Endothelial cell of umbilical vein (primary cell): ENCODE results near the gene PLXDC2. TPM values are rescaled to one million over a fixed set of nuclear protein-coding genes. Genes with fewer than 3 reads are reported as not detected.

Experiments used
- BruUV-seq: library from RNA; stranded (reverse); fragments of 400-500 nt; replicated peaks from 2 replicates; lab custom pipeline; 2021; lab: Mats Ljungman, UMichigan
- CTCF ChIA-PET: fragments of 300-600, 350-600 bp; sonication (Branson Sonifier 250); formaldehyde crosslinking; loops from one replicate; lab custom pipeline; 2021; ENCODE audit warnings: antibody characterized with exemption, inconsistent platforms; lab: Charles Lee
- POLR2A ChIA-PET: fragments of 300-600, 350-600 bp; sonication (Branson Sonifier 250); formaldehyde crosslinking; loops from one replicate; lab custom pipeline; 2021; ENCODE audit warnings: antibody characterized with exemption, inconsistent platforms; lab: Charles Lee
- DNase-seq: peaks from one replicate; pipeline ENCODE4 v3.0.0-alpha.2; 2011; ENCODE audit warnings: low read depth, low spot score
- FAIRE-seq: peaks from 2 replicates; lab custom pipeline; 2011; peaks lifted over from hg19 to GRCh38; lab: Jason Lieb, UNC
- H2AFZ ChIP-seq: 2 replicates; pipeline ENCODE4 v1.6.0; 2012; ENCODE audit warnings: low read depth, low read length, control low read depth, inconsistent platforms
- H3K27ac ChIP-seq: 2 replicates; pipeline ENCODE4 v1.5.1; 2011; ENCODE audit warnings: low read depth, mild to moderate bottlenecking, control low read depth, low read length, moderate library complexity; ENCODE audit not compliant: insufficient read depth
- H3K27me3 ChIP-seq, 2 experiments: 2 replicates each; pipeline versions ENCODE4 v1.6.0 to v1.6.1; 2011; ENCODE audit warnings: low read length in 2 of 2, mixed read lengths in 1 of 2; ENCODE audit not compliant: control insufficient read depth in 2 of 2, insufficient read depth in 2 of 2
- H3K36me3 ChIP-seq, 2 experiments: 2 replicates in 1 of 2; 3 replicates in 1 of 2; pipeline ENCODE4 v1.5.1; 2011; ENCODE audit warnings: low read length in 2 of 2, mild to moderate bottlenecking in 1 of 2, moderate library complexity in 1 of 2; ENCODE audit not compliant: control insufficient read depth in 2 of 2, insufficient read depth in 2 of 2; ENCODE audit errors: extremely low read depth in 1 of 2
- H3K4me1 ChIP-seq: 3 replicates; pipeline ENCODE4 v1.5.1; 2011; ENCODE audit warnings: mild to moderate bottlenecking, low read length; ENCODE audit not compliant: control insufficient read depth, insufficient read depth; ENCODE audit errors: extremely low read depth
- H3K4me2 ChIP-seq: 2 replicates; pipeline ENCODE4 v1.6.1; 2011; ENCODE audit warnings: low read length, control low read depth, mixed read lengths; ENCODE audit not compliant: insufficient read depth
- H3K4me3 ChIP-seq, 3 experiments: fragments of 200-600 bp in 1 of 3; sonication (generic), shearing (Covaris generic) in 1 of 3; replicated peaks in 1 of 3; 2 replicates each; pipeline ENCODE4 v1.5.1; 2011 to 2016; ENCODE audit warnings: control low read depth in 3 of 3, low read length in 3 of 3, mild to moderate bottlenecking in 2 of 3, inconsistent platforms in 1 of 3, low read depth in 1 of 3, moderate library complexity in 1 of 3; ENCODE audit not compliant: insufficient read depth in 1 of 3
- H3K79me2 ChIP-seq: 2 replicates; pipeline ENCODE4 v1.6.0; 2012; ENCODE audit warnings: low read length, inconsistent platforms; ENCODE audit not compliant: control insufficient read depth, insufficient read depth
- H3K9ac ChIP-seq: replicated peaks from 2 replicates; pipeline ENCODE3; 2011; ENCODE audit warnings: low read length, control low read depth; ENCODE audit not compliant: insufficient read depth; ENCODE audit errors: extremely low read depth
- H3K9me1 ChIP-seq: replicated peaks from 3 replicates; pipeline ENCODE4 v1.6.0; 2011; ENCODE audit warnings: mild to moderate bottlenecking, low read length; ENCODE audit not compliant: control insufficient read depth, insufficient read depth; ENCODE audit errors: extremely low read depth
- H3K9me3 ChIP-seq: replicated peaks from 2 replicates; pipeline ENCODE4 v1.5.1; 2012; ENCODE audit warnings: low read length, inconsistent platforms; ENCODE audit not compliant: control insufficient read depth, insufficient read depth
- H4K20me1 ChIP-seq: replicated peaks from 2 replicates; pipeline ENCODE3; 2011; ENCODE audit warnings: mild to moderate bottlenecking, low read length; ENCODE audit not compliant: control insufficient read depth, insufficient read depth; ENCODE audit errors: extremely low read depth
- GATA2 ChIP-seq: IDR thresholded peaks from 2 replicates; pipeline ENCODE4 v1.7.0; 2011; ENCODE audit warnings: low read depth, mild to moderate bottlenecking, moderate library complexity, mixed read lengths, low read length; ENCODE audit not compliant: insufficient read length, insufficient read depth
- JUN ChIP-seq: IDR thresholded peaks from 2 replicates; pipeline ENCODE4 v1.6.1; 2011; ENCODE audit warnings: borderline replicate concordance, low read depth; ENCODE audit not compliant: insufficient read length, insufficient read depth
- MAX ChIP-seq: IDR thresholded peaks from 2 replicates; pipeline ENCODE4 v1.6.1; 2011; ENCODE audit not compliant: insufficient read depth, insufficient read length
- MYC ChIP-seq: IDR thresholded peaks from one replicate; pipeline ENCODE4 v1.6.1; 2011; ENCODE audit warnings: mild to moderate bottlenecking, low read depth, low read length
- POLR2A ChIP-seq: IDR thresholded peaks from 2 replicates; pipeline ENCODE4 v1.6.1; 2012; ENCODE audit warnings: low read depth, mild to moderate bottlenecking, control low read depth, low read length
- POLR2AphosphoS5 ChIP-seq: IDR thresholded peaks from 2 replicates; pipeline ENCODE4 v1.6.1; 2012; ENCODE audit warnings: low read depth, mild to moderate bottlenecking, control low read depth, low read length, moderate library complexity; ENCODE audit not compliant: insufficient read depth
- dilution Hi-C: fragments of 300-500 bp; cut with MboI; formaldehyde crosslinking; loops from one replicate; pipeline ENCODE4 v1.15.0; 2019; ENCODE audit warnings: low sequenced_read_pairs; ENCODE audit not compliant: extremely low pct_ligation_motif_present
- intact Hi-C: fragments of 100-400 bp; cut with micrococcal nuclease; formaldehyde crosslinking; loops from one replicate; pipeline ENCODE4 v1.10.0; 2022
- polyA plus RNA-seq, 4 experiments: library from polyadenylated mRNA; depleted of rRNA in 3 of 4; stranded (reverse) in 3 of 4; unstranded in 1 of 4; fragments of >200 nt; gene quantifications; 2 replicates each; pipeline versions ENCODE4 v1.2.1 to v1.2.3, GENCODE V29; 2011 to 2012; ENCODE audit warnings: missing spikeins in 1 of 4
- total RNA-seq: library from RNA; stranded (reverse); gene quantifications from 2 replicates; pipeline ENCODE4 v1.2.3, GENCODE V29; 2021
- TF ChIP-seq, protein P1 (sequence below), 2 donors: IDR thresholded peaks; 1 replicate in 1 of 2; 2 replicates in 1 of 2; pipeline ENCODE4 v1.5.1; 2011; ENCODE audit warnings: low read length in 2 of 2, mild to moderate bottlenecking in 2 of 2, moderate library complexity in 2 of 2, control low read depth in 1 of 2, inconsistent platforms in 1 of 2, low read depth in 1 of 2; ENCODE audit not compliant: insufficient read depth in 1 of 2; ENCODE audit errors: extremely low read depth in 1 of 2

Gene PLXDC2
- total and polyA plus RNA-seq, 2 donors (not counting 3 experiments of a cell fraction or from before 2014, with no cell fraction given) = 0.32 to 1.2 TPM

- H4K20me1 ChIP-seq = no peaks in the 10 kb centered on the region
- no peak overlapping the region for H2AFZ ChIP-seq
- POLR2A ChIA-PET = no interaction called here
- BruUV-seq = no TSS peak
- no peaks in the 10 kb centered on the region for H3K79me2 ChIP-seq
- H3K27me3 ChIP-seq = no peaks in the 10 kb centered on the region
- TF ChIP-seq POLR2A = no peak
- TF ChIP-seq GATA2 = no peak
- TF ChIP-seq MAX = no peak
- no peak for TF ChIP-seq MYC
- no peak for TF ChIP-seq POLR2AphosphoS5
- no peak for TF ChIP-seq JUN
- TF ChIP-seq, protein P1, sequence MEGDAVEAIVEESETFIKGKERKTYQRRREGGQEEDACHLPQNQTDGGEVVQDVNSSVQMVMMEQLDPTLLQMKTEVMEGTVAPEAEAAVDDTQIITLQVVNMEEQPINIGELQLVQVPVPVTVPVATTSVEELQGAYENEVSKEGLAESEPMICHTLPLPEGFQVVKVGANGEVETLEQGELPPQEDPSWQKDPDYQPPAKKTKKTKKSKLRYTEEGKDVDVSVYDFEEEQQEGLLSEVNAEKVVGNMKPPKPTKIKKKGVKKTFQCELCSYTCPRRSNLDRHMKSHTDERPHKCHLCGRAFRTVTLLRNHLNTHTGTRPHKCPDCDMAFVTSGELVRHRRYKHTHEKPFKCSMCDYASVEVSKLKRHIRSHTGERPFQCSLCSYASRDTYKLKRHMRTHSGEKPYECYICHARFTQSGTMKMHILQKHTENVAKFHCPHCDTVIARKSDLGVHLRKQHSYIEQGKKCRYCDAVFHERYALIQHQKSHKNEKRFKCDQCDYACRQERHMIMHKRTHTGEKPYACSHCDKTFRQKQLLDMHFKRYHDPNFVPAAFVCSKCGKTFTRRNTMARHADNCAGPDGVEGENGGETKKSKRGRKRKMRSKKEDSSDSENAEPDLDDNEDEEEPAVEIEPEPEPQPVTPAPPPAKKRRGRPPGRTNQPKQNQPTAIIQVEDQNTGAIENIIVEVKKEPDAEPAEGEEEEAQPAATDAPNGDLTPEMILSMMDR (IDR thresholded peaks at IDR 0.05; ENCODE audit: extremely low read depth in 1 of 2, insufficient read depth in 1 of 2, low read depth in 1 of 2, low read length in 2 of 2) = no peak
- H3K4me1 ChIP-seq = no peaks in the 10 kb centered on the region
- H3K9me1 ChIP-seq = no peaks in the 10 kb centered on the region
- dilution Hi-C loops = no loop called here
- DNase-seq = no peak
- H3K27ac ChIP-seq = no peak overlapping the region
- no peak overlapping the region for H3K9ac ChIP-seq
- no peak for FAIRE-seq
- H3K4me3 ChIP-seq = no peak overlapping the region
- intact Hi-C loops = no loop called here
- no peaks in the 10 kb centered on the region for H3K36me3 ChIP-seq
- H3K9me3 ChIP-seq = no peaks in the 10 kb centered on the region
- CTCF ChIA-PET = no interaction called here
- H3K4me2 ChIP-seq = no peak overlapping the region
These were observed 90.0 kb downstream of the PLXDC2 start for GRCh38 chr10:19906108-19906791.
